ENCODE data around the gene TAOK1.

Gene TAOK1

DNA sequence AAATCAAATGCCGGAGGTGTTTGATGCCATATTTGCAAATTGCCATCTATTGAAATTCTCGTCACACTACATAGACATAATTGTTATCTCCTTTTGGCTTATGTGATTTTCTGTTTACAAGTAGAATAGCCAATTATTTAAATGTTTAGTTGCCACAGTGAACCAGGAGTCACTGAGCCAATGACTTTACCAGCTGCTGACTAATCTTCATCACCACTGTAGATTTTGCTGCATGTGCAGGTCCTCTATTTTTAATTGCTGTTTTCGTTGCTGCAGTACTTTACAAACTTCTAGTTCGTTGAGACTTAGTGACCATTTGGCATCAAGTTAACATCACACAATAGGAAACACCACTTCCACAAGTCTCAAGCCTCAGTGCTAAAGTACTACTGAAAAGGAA, 153.9 kb downstream of the TAOK1 start:
- POLR2A ChIA-PET: no interaction called here
- H3K36me3 ChIP-seq (ENCODE audit: control insufficient read depth in 2 of 2, insufficient read depth in 1 of 2, low read length in 2 of 2): peaks cover 42% of the 10 kb centered on the region in 2 experiments
- no peak for TF ChIP-seq ZNF544 (tag by site-specific recombination; IDR thresholded peaks at IDR 0.05)
- TF ChIP-seq, protein P1, sequence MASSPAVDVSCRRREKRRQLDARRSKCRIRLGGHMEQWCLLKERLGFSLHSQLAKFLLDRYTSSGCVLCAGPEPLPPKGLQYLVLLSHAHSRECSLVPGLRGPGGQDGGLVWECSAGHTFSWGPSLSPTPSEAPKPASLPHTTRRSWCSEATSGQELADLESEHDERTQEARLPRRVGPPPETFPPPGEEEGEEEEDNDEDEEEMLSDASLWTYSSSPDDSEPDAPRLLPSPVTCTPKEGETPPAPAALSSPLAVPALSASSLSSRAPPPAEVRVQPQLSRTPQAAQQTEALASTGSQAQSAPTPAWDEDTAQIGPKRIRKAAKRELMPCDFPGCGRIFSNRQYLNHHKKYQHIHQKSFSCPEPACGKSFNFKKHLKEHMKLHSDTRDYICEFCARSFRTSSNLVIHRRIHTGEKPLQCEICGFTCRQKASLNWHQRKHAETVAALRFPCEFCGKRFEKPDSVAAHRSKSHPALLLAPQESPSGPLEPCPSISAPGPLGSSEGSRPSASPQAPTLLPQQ (tag by site-specific recombination; IDR thresholded peaks at IDR 0.05): no peak
- TF ChIP-seq, protein P2, sequence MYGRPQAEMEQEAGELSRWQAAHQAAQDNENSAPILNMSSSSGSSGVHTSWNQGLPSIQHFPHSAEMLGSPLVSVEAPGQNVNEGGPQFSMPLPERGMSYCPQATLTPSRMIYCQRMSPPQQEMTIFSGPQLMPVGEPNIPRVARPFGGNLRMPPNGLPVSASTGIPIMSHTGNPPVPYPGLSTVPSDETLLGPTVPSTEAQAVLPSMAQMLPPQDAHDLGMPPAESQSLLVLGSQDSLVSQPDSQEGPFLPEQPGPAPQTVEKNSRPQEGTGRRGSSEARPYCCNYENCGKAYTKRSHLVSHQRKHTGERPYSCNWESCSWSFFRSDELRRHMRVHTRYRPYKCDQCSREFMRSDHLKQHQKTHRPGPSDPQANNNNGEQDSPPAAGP (tag by site-specific recombination; IDR thresholded peaks at IDR 0.05): no peak
- TF ChIP-seq, protein P3, sequence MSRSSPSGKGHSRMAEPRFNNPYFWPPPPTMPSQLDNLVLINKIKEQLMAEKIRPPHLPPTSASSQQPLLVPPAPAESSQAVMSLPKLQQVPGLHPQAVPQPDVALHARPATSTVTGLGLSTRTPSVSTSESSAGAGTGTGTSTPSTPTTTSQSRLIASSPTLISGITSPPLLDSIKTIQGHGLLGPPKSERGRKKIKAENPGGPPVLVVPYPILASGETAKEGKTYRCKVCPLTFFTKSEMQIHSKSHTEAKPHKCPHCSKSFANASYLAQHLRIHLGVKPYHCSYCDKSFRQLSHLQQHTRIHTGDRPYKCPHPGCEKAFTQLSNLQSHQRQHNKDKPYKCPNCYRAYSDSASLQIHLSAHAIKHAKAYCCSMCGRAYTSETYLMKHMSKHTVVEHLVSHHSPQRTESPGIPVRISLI (tag by site-specific recombination; IDR thresholded peaks at IDR 0.05): no peak
- TF ChIP-seq ZNF426 (tag by site-specific recombination; IDR thresholded peaks at IDR 0.05): no peak
- TF ChIP-seq, protein P4, sequence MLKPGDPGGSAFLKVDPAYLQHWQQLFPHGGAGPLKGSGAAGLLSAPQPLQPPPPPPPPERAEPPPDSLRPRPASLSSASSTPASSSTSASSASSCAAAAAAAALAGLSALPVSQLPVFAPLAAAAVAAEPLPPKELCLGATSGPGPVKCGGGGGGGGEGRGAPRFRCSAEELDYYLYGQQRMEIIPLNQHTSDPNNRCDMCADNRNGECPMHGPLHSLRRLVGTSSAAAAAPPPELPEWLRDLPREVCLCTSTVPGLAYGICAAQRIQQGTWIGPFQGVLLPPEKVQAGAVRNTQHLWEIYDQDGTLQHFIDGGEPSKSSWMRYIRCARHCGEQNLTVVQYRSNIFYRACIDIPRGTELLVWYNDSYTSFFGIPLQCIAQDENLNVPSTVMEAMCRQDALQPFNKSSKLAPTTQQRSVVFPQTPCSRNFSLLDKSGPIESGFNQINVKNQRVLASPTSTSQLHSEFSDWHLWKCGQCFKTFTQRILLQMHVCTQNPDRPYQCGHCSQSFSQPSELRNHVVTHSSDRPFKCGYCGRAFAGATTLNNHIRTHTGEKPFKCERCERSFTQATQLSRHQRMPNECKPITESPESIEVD (tag by site-specific recombination; IDR thresholded peaks at IDR 0.05): no peak
- TF ChIP-seq ZNF701 (tag by site-specific recombination; IDR thresholded peaks at IDR 0.05): no peak
- no peak for TF ChIP-seq ZNF174 (tag by site-specific recombination; IDR thresholded peaks at IDR 0.05)
- TF ChIP-seq, protein P5, sequence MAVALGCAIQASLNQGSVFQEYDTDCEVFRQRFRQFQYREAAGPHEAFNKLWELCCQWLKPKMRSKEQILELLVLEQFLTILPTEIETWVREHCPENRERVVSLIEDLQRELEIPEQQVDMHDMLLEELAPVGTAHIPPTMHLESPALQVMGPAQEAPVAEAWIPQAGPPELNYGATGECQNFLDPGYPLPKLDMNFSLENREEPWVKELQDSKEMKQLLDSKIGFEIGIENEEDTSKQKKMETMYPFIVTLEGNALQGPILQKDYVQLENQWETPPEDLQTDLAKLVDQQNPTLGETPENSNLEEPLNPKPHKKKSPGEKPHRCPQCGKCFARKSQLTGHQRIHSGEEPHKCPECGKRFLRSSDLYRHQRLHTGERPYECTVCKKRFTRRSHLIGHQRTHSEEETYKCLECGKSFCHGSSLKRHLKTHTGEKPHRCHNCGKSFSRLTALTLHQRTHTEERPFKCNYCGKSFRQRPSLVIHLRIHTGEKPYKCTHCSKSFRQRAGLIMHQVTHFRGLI (tag by site-specific recombination; IDR thresholded peaks at IDR 0.05): no peak
- TF ChIP-seq, protein P6, sequence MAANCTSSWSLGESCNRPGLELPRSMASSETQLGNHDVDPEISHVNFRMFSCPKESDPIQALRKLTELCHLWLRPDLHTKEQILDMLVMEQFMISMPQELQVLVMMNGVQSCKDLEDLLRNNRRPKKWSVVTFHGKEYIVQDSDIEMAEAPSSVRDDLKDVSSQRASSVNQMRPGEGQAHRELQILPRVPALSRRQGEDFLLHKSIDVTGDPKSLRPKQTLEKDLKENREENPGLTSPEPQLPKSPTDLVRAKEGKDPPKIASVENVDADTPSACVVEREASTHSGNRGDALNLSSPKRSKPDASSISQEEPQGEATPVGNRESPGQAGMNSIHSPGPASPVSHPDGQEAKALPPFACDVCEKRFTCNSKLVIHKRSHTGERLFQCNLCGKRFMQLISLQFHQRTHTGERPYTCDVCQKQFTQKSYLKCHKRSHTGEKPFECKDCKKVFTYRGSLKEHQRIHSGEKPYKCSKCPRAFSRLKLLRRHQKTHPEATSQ (tag by site-specific recombination; IDR thresholded peaks at IDR 0.05): no peak
- no peak for TF ChIP-seq ZBTB48 (tag by site-specific recombination; IDR thresholded peaks at IDR 0.05)
- TF ChIP-seq ZNF239 (tag by site-specific recombination; IDR thresholded peaks at IDR 0.05): no peak
- TF ChIP-seq, protein P7, sequence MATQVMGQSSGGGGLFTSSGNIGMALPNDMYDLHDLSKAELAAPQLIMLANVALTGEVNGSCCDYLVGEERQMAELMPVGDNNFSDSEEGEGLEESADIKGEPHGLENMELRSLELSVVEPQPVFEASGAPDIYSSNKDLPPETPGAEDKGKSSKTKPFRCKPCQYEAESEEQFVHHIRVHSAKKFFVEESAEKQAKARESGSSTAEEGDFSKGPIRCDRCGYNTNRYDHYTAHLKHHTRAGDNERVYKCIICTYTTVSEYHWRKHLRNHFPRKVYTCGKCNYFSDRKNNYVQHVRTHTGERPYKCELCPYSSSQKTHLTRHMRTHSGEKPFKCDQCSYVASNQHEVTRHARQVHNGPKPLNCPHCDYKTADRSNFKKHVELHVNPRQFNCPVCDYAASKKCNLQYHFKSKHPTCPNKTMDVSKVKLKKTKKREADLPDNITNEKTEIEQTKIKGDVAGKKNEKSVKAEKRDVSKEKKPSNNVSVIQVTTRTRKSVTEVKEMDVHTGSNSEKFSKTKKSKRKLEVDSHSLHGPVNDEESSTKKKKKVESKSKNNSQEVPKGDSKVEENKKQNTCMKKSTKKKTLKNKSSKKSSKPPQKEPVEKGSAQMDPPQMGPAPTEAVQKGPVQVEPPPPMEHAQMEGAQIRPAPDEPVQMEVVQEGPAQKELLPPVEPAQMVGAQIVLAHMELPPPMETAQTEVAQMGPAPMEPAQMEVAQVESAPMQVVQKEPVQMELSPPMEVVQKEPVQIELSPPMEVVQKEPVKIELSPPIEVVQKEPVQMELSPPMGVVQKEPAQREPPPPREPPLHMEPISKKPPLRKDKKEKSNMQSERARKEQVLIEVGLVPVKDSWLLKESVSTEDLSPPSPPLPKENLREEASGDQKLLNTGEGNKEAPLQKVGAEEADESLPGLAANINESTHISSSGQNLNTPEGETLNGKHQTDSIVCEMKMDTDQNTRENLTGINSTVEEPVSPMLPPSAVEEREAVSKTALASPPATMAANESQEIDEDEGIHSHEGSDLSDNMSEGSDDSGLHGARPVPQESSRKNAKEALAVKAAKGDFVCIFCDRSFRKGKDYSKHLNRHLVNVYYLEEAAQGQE (tag by site-specific recombination; IDR thresholded peaks at IDR 0.05): no peak

More for the DNA sequence above, 153.9 kb downstream of the TAOK1 start:
- no peaks in the 10 kb centered on the region for H3K9me3 ChIP-seq (ENCODE audit: control insufficient read depth, insufficient read depth, low read depth, low read length)
- H3K4me3 ChIP-seq (ENCODE audit: low read depth, low read length): no peak overlapping the region
- peaks cover 4% of the 10 kb centered on the region for H3K4me1 ChIP-seq (ENCODE audit: control insufficient read depth, insufficient read depth, low read length)
- no peak overlapping the region for H3K27ac ChIP-seq (ENCODE audit: extremely low read depth, low read depth, low read length)
- CTCF ChIA-PET: interaction anchor here (0.6 to 4.7 kb wide), 6 partner anchors 10 to 420 kb away, joined by 3 to 25 read pairs (median 3); no protein-coding TSS in a partner anchor

Data from HEK293 (cell line).